Natural killer cell (primary cell): ENCODE measurements around the gene PPP1R17. TPM values are rescaled to one million over a fixed set of nuclear protein-coding genes. Genes with fewer than 3 reads are reported as not detected.

ENCODE experiments used
- ATAC-seq, 3 donors: fragments of 150-1000 bp in 2 of 3; fragments of 200-7000 bp in 1 of 3; cut with Tn5 transposase; 1 replicate in 1 of 3; 2 replicates in 2 of 3; pipeline ENCODE4 v1.10.0; 2021; ENCODE audit warnings: mild to moderate bottlenecking in 2 of 3, moderate library complexity in 2 of 3
- DNase-seq, 2 donors: peaks; one replicate each; pipeline versions ENCODE4 v3.0.0 to v3.0.0-alpha.2; 2013 to 2021; ENCODE audit warnings: mixed read lengths in 1 of 2
- H3K27ac ChIP-seq: one replicate; pipeline ENCODE4 v1.5.1; 2013; ENCODE audit warnings: mild to moderate bottlenecking, low read length
- H3K27me3 ChIP-seq: one replicate; pipeline ENCODE4 v1.6.1; 2013; ENCODE audit warnings: low read length; ENCODE audit not compliant: control insufficient read depth, insufficient read depth
- H3K36me3 ChIP-seq: one replicate; pipeline ENCODE4 v1.6.1; 2013; ENCODE audit warnings: low read length; ENCODE audit not compliant: control insufficient read depth, insufficient read depth
- H3K4me1 ChIP-seq: one replicate; pipeline ENCODE4 v1.6.1; 2013; ENCODE audit warnings: low read length; ENCODE audit not compliant: control insufficient read depth, insufficient read depth
- H3K4me3 ChIP-seq: one replicate; pipeline ENCODE4 v1.5.1; 2013; ENCODE audit warnings: low read length
- H3K9me3 ChIP-seq: one replicate; pipeline ENCODE4 v1.6.1; 2013; ENCODE audit warnings: low read length; ENCODE audit not compliant: control insufficient read depth, insufficient read depth
- H3K27ac Mint-ChIP-seq, 2 donors: one replicate each; pipeline ENCODE4 v1.8.0; 2022; ENCODE audit warnings: mild to moderate bottlenecking in 2 of 2, mixed read lengths in 2 of 2, moderate library complexity in 1 of 2
- H3K27me3 Mint-ChIP-seq, 2 donors: one replicate each; pipeline ENCODE4 v1.8.0; 2022; ENCODE audit warnings: low read depth in 2 of 2, mixed read lengths in 2 of 2
- H3K36me3 Mint-ChIP-seq: one replicate; pipeline ENCODE4 v1.8.0; 2022; ENCODE audit warnings: mixed read lengths
- H3K4me1 Mint-ChIP-seq, 2 donors: one replicate each; pipeline ENCODE4 v1.8.0; 2022; ENCODE audit warnings: mixed read lengths in 2 of 2
- H3K4me3 Mint-ChIP-seq: one replicate; pipeline ENCODE4 v1.8.0; 2022; ENCODE audit warnings: mild to moderate bottlenecking, moderate library complexity, mixed read lengths
- H3K9me3 Mint-ChIP-seq, 2 donors: one replicate each; pipeline ENCODE4 v1.8.0; 2022; ENCODE audit warnings: mixed read lengths in 2 of 2
- WGBS: methylation state at CpG from one replicate; pipeline ENCODE4 v1.1.7; 2013; ENCODE audit warnings: missing lambda C conversion rate; ENCODE audit not compliant: insufficient coverage; 5-methylcytosine and 5-hydroxymethylcytosine counted together
- intact Hi-C: fragments of 100-400 bp; cut with micrococcal nuclease; formaldehyde crosslinking; loops from one replicate; pipeline ENCODE4 v1.14.2; 2022
- total RNA-seq, 4 donors: library from RNA; stranded (reverse); fragments of 120-200 nt in 1 of 4; gene quantifications; one replicate each; pipeline versions ENCODE4 v1.2.3 to v1.2.4, GENCODE V29; 2013 to 2022
- TF ChIP-seq, protein P1 (sequence below): fragments of 200-600 bp; IDR thresholded peaks from one replicate; pipeline ENCODE4 v1.8.0; 2022; ENCODE audit warnings: antibody characterized with exemption

The PPP1R17 gene
- total RNA-seq, 3 donors from 2014 or later (not counting 1 experiment from before 2014, with no cell fraction given): not detected

GRCh38 chr7:31652063-31652326 lies 35.0 kb upstream of the PPP1R17 start:
- H3K9me3 ChIP-seq: no peaks in the 10 kb centered on the region

GRCh38 chr7:31663072-31663471 lies 23.9 kb upstream of the PPP1R17 start:
- intact Hi-C loops: no loop called here
- no peak for ATAC-seq
- H3K36me3 ChIP-seq: no peaks in the 10 kb centered on the region
- Mint-ChIP-seq H3K4me3 (no peak overlapping the region), H3K27ac (no peak overlapping the region), H3K9me3 (peaks cover 5 to 7% of the 10 kb centered on the region in 2 donors), H3K27me3 (peaks cover 0 to 2% of the 10 kb centered on the region in 2 donors), H3K36me3 (no peaks in the 10 kb centered on the region), H3K4me1 (peaks cover 0 to 4% of the 10 kb centered on the region in 2 donors)
- WGBS: 85% methylated on average over 5 of the region's 5 CpGs
- H3K9me3 ChIP-seq: no peaks in the 10 kb centered on the region
- no peak overlapping the region for H3K4me3 ChIP-seq
- DNase-seq: no peak
- no peaks in the 10 kb centered on the region for H3K4me1 ChIP-seq
- H3K27me3 ChIP-seq: no peaks in the 10 kb centered on the region
- TF ChIP-seq, protein P1, sequence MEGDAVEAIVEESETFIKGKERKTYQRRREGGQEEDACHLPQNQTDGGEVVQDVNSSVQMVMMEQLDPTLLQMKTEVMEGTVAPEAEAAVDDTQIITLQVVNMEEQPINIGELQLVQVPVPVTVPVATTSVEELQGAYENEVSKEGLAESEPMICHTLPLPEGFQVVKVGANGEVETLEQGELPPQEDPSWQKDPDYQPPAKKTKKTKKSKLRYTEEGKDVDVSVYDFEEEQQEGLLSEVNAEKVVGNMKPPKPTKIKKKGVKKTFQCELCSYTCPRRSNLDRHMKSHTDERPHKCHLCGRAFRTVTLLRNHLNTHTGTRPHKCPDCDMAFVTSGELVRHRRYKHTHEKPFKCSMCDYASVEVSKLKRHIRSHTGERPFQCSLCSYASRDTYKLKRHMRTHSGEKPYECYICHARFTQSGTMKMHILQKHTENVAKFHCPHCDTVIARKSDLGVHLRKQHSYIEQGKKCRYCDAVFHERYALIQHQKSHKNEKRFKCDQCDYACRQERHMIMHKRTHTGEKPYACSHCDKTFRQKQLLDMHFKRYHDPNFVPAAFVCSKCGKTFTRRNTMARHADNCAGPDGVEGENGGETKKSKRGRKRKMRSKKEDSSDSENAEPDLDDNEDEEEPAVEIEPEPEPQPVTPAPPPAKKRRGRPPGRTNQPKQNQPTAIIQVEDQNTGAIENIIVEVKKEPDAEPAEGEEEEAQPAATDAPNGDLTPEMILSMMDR: no peak
- no peak overlapping the region for H3K27ac ChIP-seq

More at GRCh38 chr7:31652063-31652326, 35.0 kb upstream of the PPP1R17 start:
- H3K27me3 ChIP-seq: no peaks in the 10 kb centered on the region
- no peaks in the 10 kb centered on the region for H3K4me1 ChIP-seq
- H3K27me3 Mint-ChIP-seq: no peaks in the 10 kb centered on the region
- no peak overlapping the region for H3K27ac Mint-ChIP-seq
- H3K4me1 Mint-ChIP-seq: no peaks in the 10 kb centered on the region
- DNase-seq (no peak), ATAC-seq (no peak)
- intact Hi-C loops: no loop called here
- no peak overlapping the region for H3K4me3 ChIP-seq
- TF ChIP-seq, protein P1: no peak
- H3K4me3 Mint-ChIP-seq: no peak overlapping the region
- no peaks in the 10 kb centered on the region for H3K36me3 Mint-ChIP-seq
- no peaks in the 10 kb centered on the region for H3K36me3 ChIP-seq
- no peak overlapping the region for H3K27ac ChIP-seq
- H3K9me3 Mint-ChIP-seq: peaks cover 0 to 5% of the 10 kb centered on the region in 2 donors

DNA sequence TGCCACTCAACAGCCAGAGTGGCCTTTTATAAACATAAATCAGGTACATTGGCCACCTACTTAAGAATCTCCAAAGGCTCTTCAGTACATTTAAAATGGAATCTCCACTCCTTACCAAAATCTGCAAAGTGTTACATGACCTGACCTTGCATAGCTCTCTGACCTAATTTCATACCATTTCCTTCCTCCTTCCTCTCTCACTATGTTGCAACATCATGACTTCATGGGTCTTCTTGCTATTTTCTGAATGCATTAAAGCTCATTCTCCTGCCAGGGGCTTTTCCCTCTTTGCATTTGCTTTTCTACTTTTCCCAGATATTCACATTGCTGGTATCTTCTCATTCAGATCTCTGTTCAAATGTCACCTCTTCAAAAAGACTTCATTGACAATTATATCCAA lies 22.1 kb upstream of the PPP1R17 start:
- H3K4me3 Mint-ChIP-seq: no peak overlapping the region
- intact Hi-C loops: no loop called here
- no peaks in the 10 kb centered on the region for H3K9me3 ChIP-seq
- no peak overlapping the region for H3K27ac ChIP-seq
- no peak for DNase-seq
- TF ChIP-seq, protein P1: no peak
- H3K27me3 Mint-ChIP-seq: peaks cover 0 to 2% of the 10 kb centered on the region in 2 donors
- no peak overlapping the region for H3K27ac Mint-ChIP-seq
- H3K4me3 ChIP-seq: no peak overlapping the region
- H3K27me3 ChIP-seq: no peaks in the 10 kb centered on the region
- no peaks in the 10 kb centered on the region for H3K4me1 ChIP-seq
- peaks cover 0 to 4% of the 10 kb centered on the region in 2 donors for H3K4me1 Mint-ChIP-seq
- ATAC-seq: no peak
- H3K36me3 ChIP-seq: no peaks in the 10 kb centered on the region
- H3K36me3 Mint-ChIP-seq: no peaks in the 10 kb centered on the region
- H3K9me3 Mint-ChIP-seq: peaks cover 7% of the 10 kb centered on the region in 2 donors

GRCh38 chr7:31665546-31665945 lies 21.5 kb upstream of the PPP1R17 start:
- H3K4me1 ChIP-seq: no peaks in the 10 kb centered on the region
- 83% methylated on average over 1 of the region's 1 CpG for WGBS
- TF ChIP-seq, protein P1: no peak
- Mint-ChIP-seq H3K27ac (no peak overlapping the region), H3K4me1 (peaks cover 0 to 4% of the 10 kb centered on the region in 2 donors), H3K4me3 (no peak overlapping the region), H3K36me3 (no peaks in the 10 kb centered on the region), H3K9me3 (peaks cover 5 to 7% of the 10 kb centered on the region in 2 donors), H3K27me3 (peaks cover 0 to 2% of the 10 kb centered on the region in 2 donors)
- H3K4me3 ChIP-seq: no peak overlapping the region
- no peaks in the 10 kb centered on the region for H3K36me3 ChIP-seq
- intact Hi-C loops: no loop called here
- H3K9me3 ChIP-seq: no peaks in the 10 kb centered on the region
- H3K27ac ChIP-seq: no peak overlapping the region
- ATAC-seq (no peak), DNase-seq (no peak)
- no peaks in the 10 kb centered on the region for H3K27me3 ChIP-seq
